HepG2 (cell line): ENCODE measurements around the gene CASP5. TPM values are rescaled to one million over a fixed set of nuclear protein-coding genes. Genes with fewer than 3 reads are reported as not detected.

Experiments used
- ATAD3A ChIP-seq: sonication (generic); formaldehyde crosslinking; IDR thresholded peaks from 2 replicates; pipeline ENCODE4 v1.4.0; 2020; ENCODE audit warnings: missing genetic modification reagents
- JDP2 ChIP-seq: sonication (generic); formaldehyde crosslinking; IDR thresholded peaks from 2 replicates; pipeline ENCODE4 v1.8.1; 2022; ENCODE audit warnings: missing genetic modification reagents, borderline replicate concordance
- KDM6A ChIP-seq: IDR thresholded peaks from 2 replicates; pipeline ENCODE4 v1.6.1; 2016; ENCODE audit warnings: low read depth
- MBNL3 ChIP-seq: fragments of 250-450 bp; sonication (Bioruptor Pico); conservative IDR thresholded peaks from 2 replicates; pipeline ENCODE4 v1.8.0; 2022; ENCODE audit warnings: mild to moderate bottlenecking, inconsistent platforms
- MEIS1 ChIP-seq: sonication (generic); formaldehyde crosslinking; IDR thresholded peaks from 2 replicates; pipeline ENCODE4 v1.9.0; 2021; ENCODE audit warnings: mild to moderate bottlenecking, missing genetic modification reagents, moderate library complexity, borderline replicate concordance
- NFIC ChIP-seq: IDR thresholded peaks from 2 replicates; pipeline ENCODE4 v1.6.1; 2012; ENCODE audit warnings: mild to moderate bottlenecking, low read length, inconsistent platforms
- SIX4 ChIP-seq: sonication (generic); formaldehyde crosslinking; IDR thresholded peaks from 2 replicates; pipeline ENCODE4 v1.4.0; 2020; ENCODE audit warnings: missing genetic modification reagents
- SP2 ChIP-seq: sonication (generic); formaldehyde crosslinking; IDR thresholded peaks from 2 replicates; pipeline ENCODE4 v1.5.1; 2020; ENCODE audit warnings: mild to moderate bottlenecking, missing genetic modification reagents
- SRSF4 ChIP-seq: fragments of 200-400 bp; formaldehyde crosslinking; IDR thresholded peaks from one replicate; pipeline ENCODE4 v1.6.1; 2018; ENCODE audit warnings: mild to moderate bottlenecking, low read depth, low read length, moderate library complexity; ENCODE audit not compliant: poor library complexity, severe bottlenecking
- SSRP1 ChIP-seq: IDR thresholded peaks from 2 replicates; pipeline ENCODE4 v1.6.1; 2016; ENCODE audit warnings: control low read depth
- YY1 ChIP-seq: IDR thresholded peaks from 2 replicates; pipeline ENCODE4 v1.6.1; 2011; ENCODE audit warnings: low read length, low read depth, moderate library complexity, mild to moderate bottlenecking; ENCODE audit not compliant: insufficient read depth, insufficient replicate concordance
- ZNF850 ChIP-seq: sonication (generic); formaldehyde crosslinking; conservative IDR thresholded peaks from 2 replicates; pipeline ENCODE4 v1.9.0; 2021; ENCODE audit warnings: mild to moderate bottlenecking, missing genetic modification reagents
- polyA plus RNA-seq, 8 experiments: library from polyadenylated mRNA; depleted of rRNA in 3 of 8; stranded (reverse) in 7 of 8; unstranded in 1 of 8; fragments of >200 nt; fragmentation: Illumina TruSeq in 4 of 8; extraction: Trizol in 4 of 8; gene quantifications; 2 replicates each; pipeline versions ENCODE4 v1.2.1 to v1.2.3, GENCODE V29; 2011 to 2016; ENCODE audit warnings: low read depth in 4 of 8, missing spikeins in 1 of 8, mixed read lengths in 1 of 8; ENCODE audit not compliant: insufficient read depth in 1 of 8
- total RNA-seq, 5 experiments: library from RNA; depleted of rRNA; stranded (reverse); fragments of >200 nt; fragmentation: Illumina TruSeq; extraction: Trizol; gene quantifications; 2 replicates each; pipeline ENCODE4 v1.2.3, GENCODE V29; 2016; ENCODE audit warnings: low read depth in 1 of 5
- TF ChIP-seq, protein P1 (sequence below): sonication (generic); formaldehyde crosslinking; IDR thresholded peaks from 2 replicates; pipeline ENCODE4 v1.4.0; 2020; ENCODE audit warnings: missing genetic modification reagents
- TF ChIP-seq, protein P2 (sequence below): sonication (generic); formaldehyde crosslinking; IDR thresholded peaks from 2 replicates; pipeline ENCODE4 v1.5.0; 2020; ENCODE audit warnings: missing genetic modification reagents, mild to moderate bottlenecking, borderline replicate concordance
- TF ChIP-seq, protein P3 (sequence below): sonication (generic); formaldehyde crosslinking; IDR thresholded peaks from 2 replicates; pipeline ENCODE4 v1.9.0; 2021; ENCODE audit warnings: missing genetic modification reagents, borderline replicate concordance
- TF ChIP-seq, protein P4 (sequence below): sonication (generic); formaldehyde crosslinking; IDR thresholded peaks from 2 replicates; pipeline ENCODE4 v1.5.0; 2020; ENCODE audit warnings: mild to moderate bottlenecking, missing genetic modification reagents, moderate library complexity
- TF ChIP-seq, protein P5 (sequence below): IDR thresholded peaks from 2 replicates; pipeline ENCODE4 v1.6.1; 2018; ENCODE audit warnings: missing genetic modification reagents
- TF ChIP-seq, protein P6 (sequence below): sonication (generic); formaldehyde crosslinking; IDR thresholded peaks from 2 replicates; pipeline ENCODE4 v1.8.1; 2023; ENCODE audit warnings: mild to moderate bottlenecking, moderate library complexity, missing genetic modification reagents
- TF ChIP-seq, protein P7 (sequence below): sonication (generic); formaldehyde crosslinking; conservative IDR thresholded peaks from 2 replicates; pipeline ENCODE4 v1.4.0; 2020; ENCODE audit warnings: missing genetic modification reagents

Gene CASP5
- total and polyA plus RNA-seq, 2 of the 13 experiments (the other 11 are each of a cell fraction or from before 2014, with no cell fraction given): not detected

DNA sequence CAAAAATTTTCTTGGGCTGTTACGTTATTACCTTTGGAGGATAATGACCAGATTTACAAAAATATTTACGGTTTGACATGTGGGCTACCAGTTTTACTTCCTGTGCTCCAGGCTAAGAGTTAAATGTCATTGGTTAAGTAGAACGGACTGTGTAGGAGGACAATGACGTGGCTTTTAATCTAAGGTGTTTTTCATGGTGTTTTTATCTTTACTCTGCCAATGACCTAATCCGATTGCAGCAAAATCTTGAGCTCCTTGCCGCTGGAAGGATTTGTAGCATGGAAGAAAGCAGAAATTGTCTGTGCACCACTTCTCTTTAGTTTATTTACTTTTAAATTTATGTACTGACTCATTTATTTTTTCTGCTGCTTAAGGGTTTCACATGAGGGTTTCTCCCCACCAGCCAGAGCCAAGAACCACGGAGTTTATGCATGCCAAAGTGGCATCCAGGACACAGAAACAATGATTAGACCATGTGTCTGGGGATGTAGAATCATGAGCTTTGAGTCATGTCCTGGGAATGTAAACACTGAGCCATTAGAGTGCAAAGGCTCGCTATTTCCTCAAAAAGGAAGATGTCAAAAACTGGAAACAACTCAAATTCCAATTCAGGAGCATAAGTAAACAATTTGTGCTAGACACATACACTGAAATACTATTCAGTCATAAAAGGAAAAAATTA lies 24.1 kb upstream of the CASP5 start (continued):
- TF ChIP-seq, protein P1, sequence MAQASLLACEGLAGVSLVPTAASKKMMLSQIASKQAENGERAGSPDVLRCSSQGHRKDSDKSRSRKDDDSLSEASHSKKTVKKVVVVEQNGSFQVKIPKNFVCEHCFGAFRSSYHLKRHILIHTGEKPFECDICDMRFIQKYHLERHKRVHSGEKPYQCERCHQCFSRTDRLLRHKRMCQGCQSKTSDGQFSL: no peak
- TF ChIP-seq, protein P2, sequence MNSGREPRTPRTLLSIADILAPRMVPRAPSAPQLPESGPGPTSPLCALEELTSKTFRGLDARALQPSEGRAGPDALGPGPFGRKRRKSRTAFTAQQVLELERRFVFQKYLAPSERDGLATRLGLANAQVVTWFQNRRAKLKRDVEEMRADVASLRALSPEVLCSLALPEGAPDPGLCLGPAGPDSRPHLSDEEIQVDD (CRISPR knock-in tag): no peak
- TF ChIP-seq ATAD3A (CRISPR knock-in tag) (no peak), NFIC (peak; percentile 93), ZNF850 (CRISPR knock-in tag) (no peak), SRSF4 (no peak), JDP2 (CRISPR knock-in tag) (no peak), MBNL3 (CRISPR knock-in tag) (no peak), SIX4 (no peak), MEIS1 (CRISPR knock-in tag) (peak; percentile 52; the same call in 1 of the 2 replicates), SSRP1 (CRISPR knock-in tag) (no peak), SP2 (CRISPR knock-in tag) (no peak), KDM6A (peak; percentile 85), YY1 (no peak)
- TF ChIP-seq, protein P3, sequence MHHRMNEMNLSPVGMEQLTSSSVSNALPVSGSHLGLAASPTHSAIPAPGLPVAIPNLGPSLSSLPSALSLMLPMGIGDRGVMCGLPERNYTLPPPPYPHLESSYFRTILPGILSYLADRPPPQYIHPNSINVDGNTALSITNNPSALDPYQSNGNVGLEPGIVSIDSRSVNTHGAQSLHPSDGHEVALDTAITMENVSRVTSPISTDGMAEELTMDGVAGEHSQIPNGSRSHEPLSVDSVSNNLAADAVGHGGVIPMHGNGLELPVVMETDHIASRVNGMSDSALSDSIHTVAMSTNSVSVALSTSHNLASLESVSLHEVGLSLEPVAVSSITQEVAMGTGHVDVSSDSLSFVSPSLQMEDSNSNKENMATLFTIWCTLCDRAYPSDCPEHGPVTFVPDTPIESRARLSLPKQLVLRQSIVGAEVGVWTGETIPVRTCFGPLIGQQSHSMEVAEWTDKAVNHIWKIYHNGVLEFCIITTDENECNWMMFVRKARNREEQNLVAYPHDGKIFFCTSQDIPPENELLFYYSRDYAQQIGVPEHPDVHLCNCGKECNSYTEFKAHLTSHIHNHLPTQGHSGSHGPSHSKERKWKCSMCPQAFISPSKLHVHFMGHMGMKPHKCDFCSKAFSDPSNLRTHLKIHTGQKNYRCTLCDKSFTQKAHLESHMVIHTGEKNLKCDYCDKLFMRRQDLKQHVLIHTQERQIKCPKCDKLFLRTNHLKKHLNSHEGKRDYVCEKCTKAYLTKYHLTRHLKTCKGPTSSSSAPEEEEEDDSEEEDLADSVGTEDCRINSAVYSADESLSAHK (CRISPR knock-in tag): no peak
- TF ChIP-seq, protein P4, sequence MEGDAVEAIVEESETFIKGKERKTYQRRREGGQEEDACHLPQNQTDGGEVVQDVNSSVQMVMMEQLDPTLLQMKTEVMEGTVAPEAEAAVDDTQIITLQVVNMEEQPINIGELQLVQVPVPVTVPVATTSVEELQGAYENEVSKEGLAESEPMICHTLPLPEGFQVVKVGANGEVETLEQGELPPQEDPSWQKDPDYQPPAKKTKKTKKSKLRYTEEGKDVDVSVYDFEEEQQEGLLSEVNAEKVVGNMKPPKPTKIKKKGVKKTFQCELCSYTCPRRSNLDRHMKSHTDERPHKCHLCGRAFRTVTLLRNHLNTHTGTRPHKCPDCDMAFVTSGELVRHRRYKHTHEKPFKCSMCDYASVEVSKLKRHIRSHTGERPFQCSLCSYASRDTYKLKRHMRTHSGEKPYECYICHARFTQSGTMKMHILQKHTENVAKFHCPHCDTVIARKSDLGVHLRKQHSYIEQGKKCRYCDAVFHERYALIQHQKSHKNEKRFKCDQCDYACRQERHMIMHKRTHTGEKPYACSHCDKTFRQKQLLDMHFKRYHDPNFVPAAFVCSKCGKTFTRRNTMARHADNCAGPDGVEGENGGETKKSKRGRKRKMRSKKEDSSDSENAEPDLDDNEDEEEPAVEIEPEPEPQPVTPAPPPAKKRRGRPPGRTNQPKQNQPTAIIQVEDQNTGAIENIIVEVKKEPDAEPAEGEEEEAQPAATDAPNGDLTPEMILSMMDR: no peak
- TF ChIP-seq, protein P5, sequence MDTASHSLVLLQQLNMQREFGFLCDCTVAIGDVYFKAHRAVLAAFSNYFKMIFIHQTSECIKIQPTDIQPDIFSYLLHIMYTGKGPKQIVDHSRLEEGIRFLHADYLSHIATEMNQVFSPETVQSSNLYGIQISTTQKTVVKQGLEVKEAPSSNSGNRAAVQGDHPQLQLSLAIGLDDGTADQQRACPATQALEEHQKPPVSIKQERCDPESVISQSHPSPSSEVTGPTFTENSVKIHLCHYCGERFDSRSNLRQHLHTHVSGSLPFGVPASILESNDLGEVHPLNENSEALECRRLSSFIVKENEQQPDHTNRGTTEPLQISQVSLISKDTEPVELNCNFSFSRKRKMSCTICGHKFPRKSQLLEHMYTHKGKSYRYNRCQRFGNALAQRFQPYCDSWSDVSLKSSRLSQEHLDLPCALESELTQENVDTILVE (CRISPR knock-in tag): no peak
- TF ChIP-seq, protein P6, sequence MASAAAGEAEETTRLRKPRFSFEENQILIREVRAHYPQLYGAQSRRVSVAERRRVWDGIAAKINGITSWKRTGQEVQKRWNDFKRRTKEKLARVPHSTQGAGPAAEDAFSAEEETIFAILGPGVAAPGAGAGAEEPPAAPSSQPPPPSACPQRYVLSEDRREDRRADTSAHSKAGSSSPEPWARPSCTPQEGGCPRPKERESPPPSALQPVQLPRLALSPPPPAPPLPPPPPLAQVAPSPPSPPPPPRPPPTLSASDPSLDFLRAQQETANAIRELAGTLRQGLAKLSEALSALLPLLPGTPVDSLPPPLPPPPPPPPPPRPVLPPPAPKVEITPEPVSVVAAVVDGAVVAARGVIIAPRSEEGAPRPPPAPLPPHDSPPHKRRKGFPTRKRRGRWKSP (CRISPR knock-in tag): peak; percentile 49; the same call in 1 of the 2 replicates
- TF ChIP-seq, protein P7, sequence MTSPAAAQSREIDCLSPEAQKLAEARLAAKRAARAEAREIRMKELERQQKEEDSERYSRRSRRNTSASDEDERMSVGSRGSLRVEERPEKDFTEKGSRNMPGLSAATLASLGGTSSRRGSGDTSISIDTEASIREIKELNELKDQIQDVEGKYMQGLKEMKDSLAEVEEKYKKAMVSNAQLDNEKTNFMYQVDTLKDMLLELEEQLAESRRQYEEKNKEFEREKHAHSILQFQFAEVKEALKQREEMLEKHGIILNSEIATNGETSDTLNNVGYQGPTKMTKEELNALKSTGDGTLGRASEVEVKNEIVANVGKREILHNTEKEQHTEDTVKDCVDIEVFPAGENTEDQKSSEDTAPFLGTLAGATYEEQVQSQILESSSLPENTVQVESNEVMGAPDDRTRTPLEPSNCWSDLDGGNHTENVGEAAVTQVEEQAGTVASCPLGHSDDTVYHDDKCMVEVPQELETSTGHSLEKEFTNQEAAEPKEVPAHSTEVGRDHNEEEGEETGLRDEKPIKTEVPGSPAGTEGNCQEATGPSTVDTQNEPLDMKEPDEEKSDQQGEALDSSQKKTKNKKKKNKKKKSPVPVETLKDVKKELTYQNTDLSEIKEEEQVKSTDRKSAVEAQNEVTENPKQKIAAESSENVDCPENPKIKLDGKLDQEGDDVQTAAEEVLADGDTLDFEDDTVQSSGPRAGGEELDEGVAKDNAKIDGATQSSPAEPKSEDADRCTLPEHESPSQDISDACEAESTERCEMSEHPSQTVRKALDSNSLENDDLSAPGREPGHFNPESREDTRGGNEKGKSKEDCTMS: no peak
